Mucosa of descending colon (tissue), 3 donors: ENCODE measurements around the gene TYMP. TPM values are rescaled to one million over a fixed set of nuclear protein-coding genes. Genes with fewer than 3 reads are reported as not detected.

ENCODE experiments used
- ATAC-seq: fragments of 200-7000 bp; cut with Tn5 transposase; one replicate; pipeline ENCODE4 v1.9.1; 2020; ENCODE audit warnings: mild to moderate bottlenecking, moderate library complexity
- DNase-seq, 3 donors: peaks; one replicate each; pipeline ENCODE4 v3.0.0-alpha.2; 2020
- H3K36me3 ChIP-seq: fragments of 200-600 bp; one replicate; pipeline ENCODE4 v1.8.0; 2021; ENCODE audit warnings: low read depth, mild to moderate bottlenecking
- H3K4me1 ChIP-seq: fragments of 200-600 bp; one replicate; pipeline ENCODE4 v1.8.0; 2021; ENCODE audit warnings: low read depth, mild to moderate bottlenecking
- H3K4me3 ChIP-seq: fragments of 200-600 bp; one replicate; pipeline ENCODE4 v1.8.0; 2021; ENCODE audit warnings: mild to moderate bottlenecking
- H3K9me3 ChIP-seq: fragments of 200-600 bp; one replicate; pipeline ENCODE4 v1.8.0; 2021; ENCODE audit warnings: mild to moderate bottlenecking
- CTCF ChIP-seq: fragments of 200-600 bp; IDR thresholded peaks from one replicate; pipeline ENCODE4 v1.8.0; 2022; ENCODE audit warnings: antibody characterized with exemption, mild to moderate bottlenecking
- intact Hi-C, 2 donors: fragments of 100-400 bp; cut with DNase I in 1 of 2; cut with micrococcal nuclease in 1 of 2; formaldehyde crosslinking; loops; one replicate each; pipeline versions ENCODE4 v1.11.0 to v1.11.1; 2022; cut with DNase I, micrococcal nuclease
- total RNA-seq, 3 donors: library from RNA; stranded (reverse); fragmentation: NEBNext Ultra II Directional in 2 of 3; extraction: Animal tissue kit (Norgen Biotek cat#: 25700) in 2 of 3; gene quantifications; one replicate each; pipeline versions ENCODE4 v1.2.1 to v1.2.4, GENCODE V29; 2021 to 2023
- donor health status: DM: no; HTN: no; CAD: no; lungs with moderate emphysema.
- donor health status: DM: no; HTN: no; CAD: no.
- donor health status: DM: no; HTN: yes; CAD: no.

TYMP gene
- total RNA-seq, 3 donors from 2014 or later, result 27.7 to 88.7 (median 34.8) TPM

GRCh38 chr22:50576806-50577696, 47.2 kb upstream of the TYMP start:
- H3K36me3 ChIP-seq, result no peaks in the 10 kb centered on the region
- DNase-seq, result no peak
- peaks cover 3% of the 10 kb centered on the region for H3K4me1 ChIP-seq
- no peak for ATAC-seq
- intact Hi-C loops, result no loop called here
- no peaks in the 10 kb centered on the region for H3K9me3 ChIP-seq
- no peak overlapping the region for H3K4me3 ChIP-seq
- no peak for TF ChIP-seq CTCF

- Histone ChIP-seq H3K9me3 (no peaks in the 10 kb centered on the region), H3K4me1 (peaks cover 3% of the 10 kb centered on the region), H3K36me3 (no peaks in the 10 kb centered on the region), H3K4me3 (no peak overlapping the region)
- intact Hi-C loops, result no loop called here
- ATAC-seq (peak; percentile 41), DNase-seq (peak in 1 of 3 donors; percentile 55)
- no peak for TF ChIP-seq CTCF
Measured at GRCh38 chr22:50576070-50576469, 46.3 kb upstream of the TYMP start.

GRCh38 chr22:50575426-50575941, 45.7 kb upstream of the TYMP start:
- DNase-seq (no peak), ATAC-seq (no peak)
- TF ChIP-seq CTCF, result no peak

GRCh38 chr22:50574383-50574755, 44.6 kb upstream of the TYMP start:
- no peak for TF ChIP-seq CTCF
- Histone ChIP-seq H3K9me3 (no peaks in the 10 kb centered on the region), H3K4me3 (no peak overlapping the region), H3K36me3 (no peaks in the 10 kb centered on the region), H3K4me1 (peaks cover 3% of the 10 kb centered on the region)
- ATAC-seq, result no peak
- DNase-seq, result no peak
- intact Hi-C loops, result no loop called here

More at GRCh38 chr22:50575426-50575941, 45.7 kb upstream of the TYMP start:
- H3K9me3 ChIP-seq, result no peaks in the 10 kb centered on the region
- peaks cover 3% of the 10 kb centered on the region for H3K4me1 ChIP-seq
- no peaks in the 10 kb centered on the region for H3K36me3 ChIP-seq
- intact Hi-C loops, result no loop called here
- no peak overlapping the region for H3K4me3 ChIP-seq

GRCh38 chr22:50573491-50574382, 43.9 kb upstream of the TYMP start:
- Histone ChIP-seq H3K4me3 (no peak overlapping the region), H3K4me1 (peaks cover 10% of the 10 kb centered on the region)
- intact Hi-C loops, result no loop called here

More at GRCh38 chr22:50573491-50574382, 43.9 kb upstream of the TYMP start:
- Histone ChIP-seq H3K36me3 (no peaks in the 10 kb centered on the region), H3K9me3 (no peaks in the 10 kb centered on the region)
- no peak for ATAC-seq
- no peak for DNase-seq
- no peak for TF ChIP-seq CTCF
